Kidney (tissue), 14 donors: ENCODE results near the gene BACH2. TPM values are rescaled to one million over a fixed set of nuclear protein-coding genes. Genes with fewer than 3 reads are reported as not detected.

Experiments used
- DNase-seq, 5 donors: peaks; one replicate each; pipeline ENCODE4 v3.0.0-alpha.2; 2013 to 2020
- FAIRE-seq: peaks from 2 replicates; lab custom pipeline; 2012; peaks lifted over from hg19 to GRCh38; lab: Jason Lieb, UNC
- H3K27ac ChIP-seq, 2 donors: one replicate each; pipeline ENCODE4 v1.7.0; 2013; ENCODE audit warnings: low read depth in 2 of 2, low read length in 2 of 2, inconsistent platforms in 1 of 2
- H3K27me3 ChIP-seq: one replicate; pipeline ENCODE4 v1.7.1; 2013; ENCODE audit warnings: low read length, inconsistent platforms; ENCODE audit not compliant: control insufficient read depth, insufficient read depth
- H3K36me3 ChIP-seq, 3 donors: one replicate each; pipeline versions ENCODE4 v1.7.0 to v1.7.1; 2013; ENCODE audit warnings: low read length in 3 of 3, control low read depth in 1 of 3, inconsistent platforms in 1 of 3; ENCODE audit not compliant: insufficient read depth in 3 of 3, control insufficient read depth in 2 of 3
- H3K4me1 ChIP-seq, 3 donors: one replicate each; pipeline versions ENCODE4 v1.7.0 to v1.7.1; 2013; ENCODE audit warnings: low read length in 3 of 3, inconsistent platforms in 1 of 3, low read depth in 1 of 3; ENCODE audit not compliant: control insufficient read depth in 2 of 3, insufficient read depth in 2 of 3
- H3K4me3 ChIP-seq, 3 donors: one replicate each; pipeline versions ENCODE4 v1.7.0 to v1.8.1; 2013; ENCODE audit warnings: low read length in 3 of 3, control low read depth in 1 of 3, inconsistent platforms in 1 of 3
- H3K9ac ChIP-seq, 3 donors: one replicate each; pipeline versions ENCODE4 v1.7.0 to v1.7.1; 2013; ENCODE audit warnings: low read length in 3 of 3, control low read depth in 1 of 3, inconsistent platforms in 1 of 3
- H3K9me3 ChIP-seq, 3 donors: one replicate each; pipeline versions ENCODE4 v1.7.0 to v1.7.1; 2013; ENCODE audit warnings: low read length in 3 of 3, control low read depth in 1 of 3, inconsistent platforms in 1 of 3; ENCODE audit not compliant: control insufficient read depth in 2 of 3, insufficient read depth in 1 of 3
- intact Hi-C: fragments of 100-400 bp; cut with DNase I; formaldehyde crosslinking; loops from one replicate; pipeline ENCODE4 v1.11.1; 2022
- polyA plus RNA-seq: library from polyadenylated mRNA; stranded (reverse); fragments of 350-450 nt; fragmentation: Illumina TruSeq; extraction: RNeasy Lipid Tissue Mini Kit (QIAGEN cat#74804); gene quantifications from one replicate; pipeline ENCODE4 v1.2.3, GENCODE V29; 2014; ENCODE audit warnings: low read depth, low replicate concordance; ENCODE audit not compliant: insufficient read depth
- total RNA-seq: library from RNA; stranded (reverse); fragmentation: NEBNext Ultra II Directional; extraction: Animal tissue kit (Norgen Biotek cat#: 25700); gene quantifications from one replicate; pipeline ENCODE4 v1.2.1, GENCODE V29; 2021
- TF ChIP-seq, protein P1 (sequence below): IDR thresholded peaks from 3 replicates; pipeline ENCODE4 v1.5.1; 2012; ENCODE audit warnings: mild to moderate bottlenecking, moderate library complexity, borderline replicate concordance; ENCODE audit not compliant: insufficient read depth; ENCODE audit errors: extremely low read depth
- donor health status: control.
- donor health status: control.
- donor health status: control.
- donor health status: control.
- donor health status: control.
- donor health status: DM: yes; HTN: yes; CAD: no.
- donor health status: Normal renal cell carcinoma (clear cell type).

The BACH2 gene
- total and polyA plus RNA-seq, 2 donors from 2014 or later = 0.32 to 6.9 TPM

DNA sequence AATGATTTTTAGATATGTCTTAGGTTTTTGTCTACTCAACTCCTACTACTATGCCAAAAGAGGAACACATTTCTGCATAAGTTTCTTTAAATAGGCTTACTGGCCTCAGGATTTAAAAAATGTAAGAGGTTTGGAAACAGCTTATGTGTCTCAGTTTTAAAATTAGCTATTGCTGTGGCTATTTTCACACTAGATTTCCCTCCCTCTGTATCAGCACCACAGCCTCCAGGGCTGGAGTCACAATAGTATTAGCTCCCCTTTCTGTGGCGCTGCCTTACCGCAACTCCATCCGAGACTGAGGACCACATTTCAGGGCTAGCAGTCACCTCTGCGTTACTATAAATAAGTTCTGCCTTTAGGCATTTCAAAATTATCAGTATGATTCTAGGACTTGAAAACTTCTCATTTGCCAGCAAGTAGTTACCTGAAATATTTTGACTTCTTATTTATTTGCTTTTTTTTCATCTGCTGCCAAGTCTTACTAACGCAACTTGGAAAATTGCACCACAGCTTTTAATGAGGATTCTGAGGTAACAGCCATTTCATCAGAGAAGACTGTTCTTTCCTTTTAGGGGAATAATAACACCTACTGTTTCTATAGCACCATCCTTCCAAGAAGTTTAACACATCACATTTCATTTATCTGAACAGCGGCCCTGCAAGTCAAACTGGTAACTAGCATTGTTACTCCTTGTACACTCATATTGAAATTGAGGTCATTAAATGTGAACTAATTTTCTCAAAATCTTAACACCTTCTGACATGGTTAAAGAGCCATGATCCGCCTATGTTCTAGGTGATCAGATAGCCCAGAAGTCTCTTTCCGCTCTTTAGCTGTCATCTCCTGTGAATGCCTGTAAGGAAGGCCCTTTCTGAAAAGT lies 296.5 kb downstream of the BACH2 start:
- Histone ChIP-seq H3K9me3 (no peaks in the 10 kb centered on the region), H3K27ac (no peak overlapping the region), H3K9ac (no peak overlapping the region), H3K4me3 (no peak overlapping the region), H3K27me3 (no peaks in the 10 kb centered on the region), H3K36me3 (no peaks in the 10 kb centered on the region), H3K4me1 (peaks cover 0 to 3% (median 0%) of the 10 kb centered on the region in 3 donors)
- intact Hi-C loops = no loop called here
- TF ChIP-seq, protein P1, sequence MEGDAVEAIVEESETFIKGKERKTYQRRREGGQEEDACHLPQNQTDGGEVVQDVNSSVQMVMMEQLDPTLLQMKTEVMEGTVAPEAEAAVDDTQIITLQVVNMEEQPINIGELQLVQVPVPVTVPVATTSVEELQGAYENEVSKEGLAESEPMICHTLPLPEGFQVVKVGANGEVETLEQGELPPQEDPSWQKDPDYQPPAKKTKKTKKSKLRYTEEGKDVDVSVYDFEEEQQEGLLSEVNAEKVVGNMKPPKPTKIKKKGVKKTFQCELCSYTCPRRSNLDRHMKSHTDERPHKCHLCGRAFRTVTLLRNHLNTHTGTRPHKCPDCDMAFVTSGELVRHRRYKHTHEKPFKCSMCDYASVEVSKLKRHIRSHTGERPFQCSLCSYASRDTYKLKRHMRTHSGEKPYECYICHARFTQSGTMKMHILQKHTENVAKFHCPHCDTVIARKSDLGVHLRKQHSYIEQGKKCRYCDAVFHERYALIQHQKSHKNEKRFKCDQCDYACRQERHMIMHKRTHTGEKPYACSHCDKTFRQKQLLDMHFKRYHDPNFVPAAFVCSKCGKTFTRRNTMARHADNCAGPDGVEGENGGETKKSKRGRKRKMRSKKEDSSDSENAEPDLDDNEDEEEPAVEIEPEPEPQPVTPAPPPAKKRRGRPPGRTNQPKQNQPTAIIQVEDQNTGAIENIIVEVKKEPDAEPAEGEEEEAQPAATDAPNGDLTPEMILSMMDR = no peak
- DNase-seq = no peak
- FAIRE-seq = no peak

DNA sequence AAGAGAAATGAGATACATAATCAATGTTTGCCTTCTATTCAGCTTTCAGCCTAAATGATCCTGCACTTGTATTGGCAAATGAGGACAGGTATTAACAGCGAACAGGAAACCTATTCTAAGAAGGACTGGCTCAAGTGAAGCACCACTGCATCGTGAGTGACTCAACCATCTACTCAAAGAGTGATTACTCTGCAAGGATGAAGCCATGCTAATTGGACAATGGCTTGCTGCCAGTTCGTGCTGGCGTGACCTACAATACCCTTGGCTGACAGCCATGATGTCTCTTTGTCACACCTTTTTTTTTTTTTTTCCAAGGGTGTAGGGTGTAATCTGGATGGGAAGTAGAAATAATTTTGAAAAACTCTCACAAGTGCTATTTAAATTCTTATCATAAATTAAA lies 297.5 kb downstream of the BACH2 start:
- FAIRE-seq = no peak
- no peaks in the 10 kb centered on the region for H3K27me3 ChIP-seq
- DNase-seq = peak in 1 of 5 donors; percentile 79

DNA sequence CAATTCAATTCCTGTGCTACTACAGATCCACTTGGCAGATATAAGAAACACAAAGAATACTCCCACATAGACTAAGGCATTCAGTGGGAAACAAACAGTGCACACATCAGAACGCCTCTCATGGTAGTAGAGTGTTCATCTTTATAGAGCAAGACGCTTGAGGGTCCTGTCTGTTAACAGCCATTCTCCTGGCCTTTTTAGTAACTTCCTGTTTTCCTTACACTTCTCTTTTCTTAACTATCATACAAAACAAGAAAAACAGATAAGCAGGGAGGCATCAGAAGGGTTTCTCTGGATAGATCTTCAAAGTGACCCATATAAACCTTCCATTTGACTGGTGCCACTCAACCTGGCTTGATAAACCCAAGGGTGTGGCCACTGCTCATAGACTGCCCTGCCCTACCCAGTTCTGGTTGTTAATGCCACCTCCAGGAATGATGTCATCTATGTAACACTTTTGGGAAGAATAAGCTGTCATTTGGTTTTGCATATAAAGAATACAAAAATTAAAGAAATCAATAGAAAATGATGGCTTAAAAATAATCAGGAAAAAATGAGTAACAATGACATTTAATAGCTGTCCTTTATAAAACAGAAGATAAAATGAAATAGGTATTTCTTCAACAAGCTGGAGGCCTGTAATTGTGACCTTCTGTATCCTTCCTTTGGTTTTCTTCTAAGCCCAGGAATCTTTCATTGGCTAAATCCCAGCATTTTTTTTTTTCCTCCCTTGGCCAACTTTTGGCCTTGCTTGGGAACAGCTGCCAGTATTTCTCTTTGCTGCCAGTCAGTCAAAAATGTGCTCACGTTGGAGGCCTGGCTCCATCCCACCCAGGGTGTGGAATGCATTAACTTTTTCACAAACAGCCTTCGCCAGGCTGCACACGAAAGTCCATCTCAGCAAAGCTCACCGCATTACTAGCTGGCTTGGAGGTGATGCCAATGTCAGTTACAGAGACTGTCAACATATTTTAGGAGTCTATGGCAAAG lies 298.9 kb downstream of the BACH2 start:
- H3K4me3 ChIP-seq = no peak overlapping the region
- H3K4me1 ChIP-seq = peaks cover 0 to 3% (median 0%) of the 10 kb centered on the region in 3 donors
- DNase-seq = no peak
- intact Hi-C loops = no loop called here
- H3K27me3 ChIP-seq = no peaks in the 10 kb centered on the region
- H3K36me3 ChIP-seq = no peaks in the 10 kb centered on the region
- H3K27ac ChIP-seq = no peak overlapping the region
- FAIRE-seq = no peak
- TF ChIP-seq, protein P1 = no peak
- H3K9ac ChIP-seq = no peak overlapping the region
- H3K9me3 ChIP-seq = no peaks in the 10 kb centered on the region

More for the DNA sequence above, 297.5 kb downstream of the BACH2 start:
- intact Hi-C loops = no loop called here
- Histone ChIP-seq H3K4me1 (peaks cover 0 to 3% (median 0%) of the 10 kb centered on the region in 3 donors), H3K9me3 (no peaks in the 10 kb centered on the region), H3K9ac (no peak overlapping the region), H3K36me3 (no peaks in the 10 kb centered on the region), H3K27ac (no peak overlapping the region), H3K4me3 (no peak overlapping the region)
- TF ChIP-seq, protein P1 = no peak
